ENCODE results near the gene HOXB5.

HOXB5 gene

GRCh38 chr17:48629411-48629759 is 35.8 kb upstream of the HOXB5 start:
- no peak for DNase-seq (ENCODE audit: low read depth, low spot score)

GRCh38 chr17:48628649-48629410 is 35.3 kb upstream of the HOXB5 start:
- no peak for DNase-seq (ENCODE audit: low read depth, low spot score)

DNA sequence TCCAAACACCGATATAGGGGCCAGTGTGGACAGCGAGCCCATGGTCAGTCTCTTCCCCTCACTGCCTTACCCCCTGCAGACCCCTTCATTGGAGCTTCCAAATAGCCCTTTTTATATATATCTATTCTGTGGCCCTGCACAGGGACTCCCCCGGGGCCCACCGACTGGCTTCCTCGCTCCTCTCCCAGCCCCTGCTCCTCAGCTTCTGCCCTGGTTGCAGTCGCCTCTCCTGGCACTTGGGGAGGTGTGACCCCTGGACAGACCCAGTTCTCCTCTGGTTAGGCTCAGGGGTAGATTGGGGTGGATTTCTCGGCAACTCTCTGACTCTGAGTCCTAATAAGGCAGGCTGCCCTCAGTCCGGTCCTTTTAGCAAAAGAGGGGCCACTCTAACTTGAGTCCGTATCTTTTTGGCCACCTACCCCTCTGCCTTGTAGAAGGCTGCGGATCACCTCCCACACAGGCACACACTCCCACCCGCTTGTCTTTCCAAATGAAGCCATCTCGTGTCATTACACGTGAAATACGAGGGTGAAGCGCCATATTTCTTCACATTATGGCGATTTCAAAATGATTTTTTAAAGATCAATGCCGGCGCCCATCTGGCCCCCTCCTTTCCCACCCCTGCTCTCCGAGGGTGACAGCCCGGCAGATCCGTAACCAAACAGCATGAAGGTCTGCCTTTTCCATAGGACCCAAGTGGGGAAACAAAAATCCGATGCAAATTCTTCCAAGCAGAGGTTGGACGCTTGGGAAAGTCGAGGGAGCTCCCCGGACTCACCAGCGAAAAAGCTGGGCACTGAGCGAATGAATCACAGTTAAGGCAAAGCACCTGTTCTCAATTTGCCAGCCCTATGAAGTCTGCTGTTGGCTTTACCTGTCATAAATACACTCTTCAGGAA is 34.3 kb upstream of the HOXB5 start:
- DNase-seq (ENCODE audit: low read depth, low spot score) = no peak

DNA sequence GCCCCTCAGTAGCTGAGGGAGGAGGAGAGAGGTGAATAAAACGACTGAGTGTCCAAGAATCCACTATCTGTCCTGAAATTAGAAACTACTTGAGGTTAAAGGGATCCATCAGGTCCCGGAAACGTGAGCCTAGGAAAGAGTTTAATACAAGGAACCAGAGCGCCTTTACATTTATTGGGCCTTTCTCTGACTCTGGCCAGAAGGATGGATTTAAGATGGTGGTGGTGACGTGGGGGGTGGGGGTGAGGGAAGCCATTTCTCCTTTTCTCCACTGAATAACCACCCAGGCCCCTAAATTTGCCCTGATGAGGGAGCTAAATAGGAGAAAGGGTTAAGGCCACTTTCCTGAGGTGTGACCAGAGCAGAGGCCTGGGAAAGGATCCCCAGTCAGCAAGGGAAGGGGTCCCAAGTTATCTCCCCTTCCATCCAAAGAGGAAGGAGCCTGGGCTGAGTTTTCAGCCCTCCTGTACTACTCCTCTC is 33.6 kb upstream of the HOXB5 start:
- DNase-seq (ENCODE audit: low read depth, low spot score) = no peak

DNA sequence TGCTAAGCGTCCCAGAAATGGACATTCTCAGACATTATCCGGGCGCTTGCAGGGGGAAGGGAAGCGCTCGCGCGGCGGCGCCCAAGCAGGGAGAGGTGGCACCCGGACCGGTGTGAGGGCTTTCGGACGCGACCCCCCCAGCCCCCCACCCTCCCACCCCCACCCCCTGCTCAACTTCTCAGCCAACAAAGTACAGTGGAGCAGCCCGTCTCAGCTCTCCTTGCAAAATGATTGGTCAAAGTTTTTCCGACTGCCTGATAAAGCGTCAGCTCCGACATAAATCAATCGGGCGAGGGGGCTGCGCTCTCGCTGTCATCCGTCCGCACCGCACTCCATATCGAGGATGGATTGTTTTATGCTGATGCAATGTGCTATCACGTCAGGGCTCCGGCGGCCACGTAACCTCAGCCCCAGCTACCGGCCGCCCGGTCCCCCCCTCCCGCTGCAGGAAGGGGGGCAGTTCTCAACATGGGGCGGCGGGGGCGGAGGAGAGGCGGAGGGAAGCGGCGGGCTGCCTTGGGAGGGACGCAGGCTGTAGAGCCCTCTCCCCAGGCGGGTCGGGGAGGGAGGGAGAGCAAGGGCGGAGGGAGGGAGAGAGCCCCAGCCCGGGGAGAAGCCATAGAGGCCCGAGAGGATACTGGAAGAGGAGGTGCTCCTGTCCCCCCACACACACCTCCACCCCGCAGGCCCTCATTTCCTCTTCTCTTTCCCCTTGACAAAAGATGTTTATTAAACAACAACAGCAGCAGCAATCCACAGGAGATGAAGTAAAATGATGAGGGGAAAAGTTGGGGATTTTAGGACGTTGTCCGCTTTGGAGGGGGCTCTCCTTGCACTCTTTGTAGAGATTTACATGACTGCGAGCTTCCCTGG is 32.9 kb upstream of the HOXB5 start, which contains the start of gene HOXB9:
Gene HOXB9 (minus strand): TSS at position 114 of the 873 bp plus-strand sequence. CDS start 89 bp downstream, at position 25.
- no peak for DNase-seq (ENCODE audit: low read depth, low spot score)

DNA sequence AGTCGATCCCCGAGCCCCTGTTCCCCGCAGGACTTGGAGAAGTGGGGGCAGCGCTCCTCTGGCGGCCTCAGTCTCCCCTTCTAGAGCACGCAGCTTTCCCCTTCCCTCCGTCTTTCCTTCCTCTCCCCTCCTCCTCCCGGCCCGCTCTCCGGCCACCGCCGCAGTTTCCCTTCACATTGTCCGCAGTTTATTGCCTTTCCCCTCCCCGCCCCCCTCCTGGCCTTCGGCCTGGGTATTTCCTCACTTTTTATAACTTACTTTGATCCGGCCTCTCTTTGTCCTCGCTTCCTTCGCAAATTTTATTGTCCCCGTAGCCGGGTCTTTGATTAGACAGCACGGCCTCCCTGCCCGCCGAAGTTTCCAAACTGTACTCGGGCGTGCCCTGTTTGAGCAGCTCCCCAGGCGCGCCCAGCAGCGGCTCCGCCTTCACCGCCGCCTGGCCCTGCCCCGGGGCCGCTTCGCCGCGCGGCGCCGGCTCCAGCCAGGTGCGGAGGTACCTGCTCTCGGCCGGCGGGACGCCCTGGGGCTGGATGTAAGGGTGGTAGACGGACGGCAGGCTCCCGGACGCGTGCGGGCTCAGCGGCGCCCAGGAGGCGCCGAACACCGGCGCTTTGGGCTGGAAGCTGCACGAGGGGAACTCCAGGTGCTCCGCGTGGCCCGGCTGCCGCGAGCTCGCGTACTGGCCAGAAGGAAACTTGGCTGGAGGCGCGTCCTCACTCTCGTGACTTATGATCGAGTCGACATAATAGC is 32.1 kb upstream of the HOXB5 start:
- DNase-seq (ENCODE audit: low read depth, low spot score) = no peak

- no peak for DNase-seq (ENCODE audit: low read depth, low spot score)
Measured at GRCh38 chr17:48624544-48625494, 31.2 kb upstream of the HOXB5 start.

DNA sequence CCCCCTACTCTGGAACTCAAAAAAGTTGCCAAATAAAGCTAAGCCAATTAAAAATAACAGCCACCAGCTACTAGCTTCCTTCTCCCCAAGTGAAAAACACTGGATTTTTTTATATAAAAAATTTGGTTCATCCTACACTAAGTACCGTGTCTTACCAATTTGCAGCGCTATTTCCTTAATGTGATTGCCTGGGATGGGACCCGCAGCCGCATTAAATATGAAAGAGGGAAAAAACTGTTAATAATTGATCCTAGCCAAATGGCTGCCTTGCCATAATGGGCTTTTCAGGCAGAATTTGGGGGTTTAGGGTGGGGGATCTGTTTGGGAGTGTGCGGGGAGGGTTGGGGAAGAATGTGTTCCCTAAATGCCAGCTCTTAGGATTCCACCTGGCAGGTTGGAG is 30.5 kb upstream of the HOXB5 start:
- no peak for DNase-seq (ENCODE audit: low read depth, low spot score)

- DNase-seq (ENCODE audit: low read depth, low spot score) = no peak
Measured at GRCh38 chr17:48623583-48623982, 30.0 kb upstream of the HOXB5 start.

DNA sequence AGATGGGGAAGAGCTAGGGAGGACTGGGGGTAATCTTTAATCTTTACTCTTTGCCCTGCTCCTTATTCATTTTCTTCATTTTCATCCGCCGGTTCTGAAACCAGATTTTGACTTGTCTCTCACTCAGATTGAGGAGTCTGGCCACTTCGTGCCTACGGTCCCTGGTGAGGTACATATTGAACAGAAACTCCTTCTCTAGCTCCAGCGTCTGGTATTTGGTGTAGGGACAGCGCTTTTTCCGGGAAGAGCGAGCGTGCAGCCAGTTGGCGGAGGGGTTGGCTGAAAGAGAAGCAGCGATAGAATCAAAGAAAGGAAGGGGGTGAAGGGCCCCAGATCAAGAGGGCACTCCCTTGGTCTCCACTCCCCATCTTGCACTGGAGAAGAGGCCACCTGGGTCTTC is 29.3 kb upstream of the HOXB5 start:
- DNase-seq (ENCODE audit: low read depth, low spot score) = no peak

DNA sequence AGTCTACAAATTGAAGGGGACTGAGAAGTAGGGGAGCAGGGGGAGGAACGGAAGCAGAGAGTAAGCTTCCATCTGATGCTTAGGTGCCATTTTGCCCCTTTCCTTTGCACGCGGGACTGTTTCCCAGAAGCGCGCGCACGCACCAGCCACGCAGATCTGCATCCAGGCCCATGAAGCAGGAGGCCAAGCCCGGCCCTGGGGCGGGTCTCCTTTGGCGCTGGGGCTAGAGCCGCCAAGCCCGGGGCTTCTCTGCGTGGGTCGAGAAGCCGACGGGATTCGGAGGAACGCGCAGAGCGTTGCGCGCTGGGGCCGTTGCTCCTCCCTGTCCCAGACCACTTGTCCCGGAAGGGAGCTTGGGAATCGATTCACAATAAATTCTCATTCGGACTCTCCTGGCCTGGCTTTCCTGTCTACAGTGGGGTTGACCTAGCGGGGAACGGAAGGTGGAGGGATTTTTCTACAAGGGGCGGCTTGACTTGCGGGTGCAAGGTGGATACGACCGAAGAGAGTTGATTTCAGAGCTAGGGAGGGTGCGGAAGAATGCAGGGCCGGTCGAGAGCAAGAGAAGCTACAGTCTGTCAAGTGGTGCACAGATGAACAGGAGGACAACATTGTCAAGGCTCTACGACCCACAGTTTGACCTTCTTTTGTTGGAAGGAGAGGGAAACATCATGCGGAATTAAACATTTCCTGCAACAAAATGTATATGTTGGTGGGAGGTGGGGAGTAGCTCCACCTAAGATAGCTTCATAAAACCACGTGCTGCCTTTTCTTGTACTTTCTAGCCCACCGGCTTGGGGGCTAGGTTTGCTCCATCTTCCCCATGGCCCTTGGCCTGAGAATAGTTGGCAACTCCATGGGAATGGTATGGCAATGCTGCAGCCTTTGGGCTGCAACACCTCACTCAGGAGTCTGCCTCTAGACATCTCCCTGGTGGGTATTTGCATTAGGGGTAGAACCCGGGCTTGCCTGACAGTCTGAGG is 28.1 kb upstream of the HOXB5 start:
- DNase-seq (ENCODE audit: low read depth, low spot score) = no peak

- DNase-seq (ENCODE audit: low read depth, low spot score) = no peak
Measured at GRCh38 chr17:48620461-48621139, 27.0 kb upstream of the HOXB5 start.

DNA sequence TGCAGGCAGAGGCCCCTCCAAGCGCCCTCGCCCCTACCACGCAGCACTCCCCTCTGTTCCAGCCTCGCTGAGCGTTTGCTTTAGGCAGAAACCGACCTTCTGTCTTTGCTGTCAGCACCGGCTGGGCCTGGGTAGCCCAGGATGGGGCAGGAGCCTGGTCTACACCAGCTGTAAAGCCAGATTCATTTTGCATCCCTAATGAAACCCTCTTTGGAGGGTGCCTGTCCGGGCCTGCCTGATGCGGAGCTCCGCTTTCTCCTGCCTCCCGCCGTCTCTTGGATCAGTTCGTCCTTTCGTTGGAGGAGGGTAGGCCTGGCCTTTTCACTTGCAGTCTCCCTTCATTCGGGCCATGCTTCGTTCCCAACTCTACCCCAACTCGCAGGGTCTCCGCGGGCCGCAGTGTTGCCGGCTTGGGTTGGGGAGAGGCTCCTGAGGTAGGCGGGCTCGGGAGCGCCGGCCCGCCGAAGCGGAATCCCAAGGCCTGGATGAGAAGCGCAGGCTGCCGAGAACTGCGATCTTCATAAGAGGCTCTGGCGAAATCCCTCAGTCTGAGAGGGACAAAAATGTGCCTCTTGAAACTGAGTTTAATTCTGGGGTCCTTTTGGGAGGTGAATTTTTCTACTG is 26.4 kb upstream of the HOXB5 start:
- DNase-seq (ENCODE audit: low read depth, low spot score) = no peak

- DNase-seq (ENCODE audit: low read depth, low spot score) = no peak
Measured at GRCh38 chr17:48618256-48618896, 24.8 kb upstream of the HOXB5 start.

DNA sequence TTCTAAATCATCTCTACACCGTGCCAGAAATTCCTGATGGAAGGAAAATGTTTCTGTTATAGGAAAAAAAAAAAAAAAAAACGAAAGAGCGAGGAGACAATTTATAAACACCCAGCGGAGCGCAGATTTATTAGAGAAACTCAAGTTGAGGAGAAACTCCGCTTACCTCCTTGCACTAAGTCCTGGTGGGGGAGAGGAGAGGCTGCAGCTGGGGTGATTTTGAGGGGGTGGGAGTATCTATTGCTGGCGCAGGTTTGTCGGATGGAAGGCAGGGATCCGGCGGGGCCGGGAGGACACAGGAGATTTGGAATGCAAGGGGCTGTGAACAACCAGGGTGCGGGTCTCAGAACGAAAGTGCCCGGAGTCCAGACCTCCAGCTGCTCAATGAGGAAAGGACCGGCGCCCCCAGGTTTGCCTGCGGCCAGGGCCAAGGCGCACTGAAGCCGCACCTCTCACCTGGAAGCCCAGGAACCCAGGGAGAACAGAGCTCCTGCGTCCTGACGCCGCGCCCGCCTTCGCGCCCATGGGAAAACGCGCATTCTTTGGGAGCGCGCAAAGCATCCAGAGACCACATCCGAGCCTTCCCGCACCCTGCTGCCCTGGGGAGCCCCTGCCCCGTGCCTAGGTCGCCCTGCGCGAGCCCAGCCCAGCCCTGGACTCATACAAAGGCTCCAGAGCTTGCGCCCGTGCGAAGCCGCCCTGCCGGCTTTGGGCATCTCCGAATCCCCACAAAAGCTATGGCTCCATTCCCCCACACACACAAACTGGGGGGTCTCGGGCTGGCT is 24.1 kb upstream of the HOXB5 start:
- DNase-seq (ENCODE audit: low read depth, low spot score) = no peak

Measured in iPS DF 19.7 (cell line).